Uterus (tissue), 4 donors: ENCODE results near the gene LRRC3B. TPM values are rescaled to one million over a fixed set of nuclear protein-coding genes. Genes with fewer than 3 reads are reported as not detected.

ENCODE experiments used
- DNase-seq, 2 donors: peaks; one replicate each; pipeline ENCODE4 v3.0.0-alpha.2; 2019 to 2020
- H3K27ac ChIP-seq, 2 donors: fragments of 200-600 bp; sonication (generic); 1 replicate in 1 of 2; 2 replicates in 1 of 2; pipeline ENCODE4 v1.5.1; 2016 to 2018
- H3K27me3 ChIP-seq, 2 donors: fragments of 200-600 bp; sonication (generic); one replicate each; pipeline ENCODE4 v1.5.1; 2018 to 2019; ENCODE audit warnings: control low read depth in 1 of 2
- H3K36me3 ChIP-seq, 2 donors: fragments of 200-600 bp; sonication (generic); one replicate each; pipeline ENCODE4 v1.5.1; 2019; ENCODE audit warnings: control low read depth in 1 of 2
- H3K4me1 ChIP-seq, 2 donors: fragments of 200-600 bp; sonication (generic); one replicate each; pipeline ENCODE4 v1.5.1; 2018 to 2019; ENCODE audit warnings: control low read depth in 1 of 2
- H3K4me3 ChIP-seq, 2 donors: fragments of 200-600 bp; sonication (generic); 1 replicate in 1 of 2; 2 replicates in 1 of 2; pipeline ENCODE4 v1.5.1; 2018 to 2019; ENCODE audit warnings: mild to moderate bottlenecking in 1 of 2
- H3K9me3 ChIP-seq, 2 donors: fragments of 200-600 bp; sonication (generic); one replicate each; pipeline ENCODE4 v1.5.1; 2019; ENCODE audit warnings: control low read depth in 1 of 2
- POLR2A ChIP-seq, 2 donors: fragments of 450-650 bp; IDR thresholded peaks; one replicate each; pipeline ENCODE4 v1.6.1; 2016; ENCODE audit warnings: antibody characterized with exemption in 2 of 2, mild to moderate bottlenecking in 1 of 2, moderate library complexity in 1 of 2
- intact Hi-C: fragments of 100-400 bp; cut with DNase I; formaldehyde crosslinking; loops from one replicate; pipeline ENCODE4 v1.15.1; 2023; ENCODE audit warnings: low total_unique reads
- total RNA-seq, 4 donors: library from RNA; depleted of rRNA in 3 of 4; stranded (reverse); fragments of >200 nt in 3 of 4; gene quantifications; one replicate each; pipeline versions ENCODE4 v1.1.0 to v1.2.4, GENCODE V29; 2014 to 2023
- TF ChIP-seq, protein P1 (sequence below), 4 experiments: fragments of 200-600 bp in 2 of 4; fragments of 450-650 bp in 2 of 4; sonication (generic) in 2 of 4; IDR thresholded peaks; one replicate each; pipeline ENCODE4 v1.5.1; 2016 to 2019; ENCODE audit warnings: antibody characterized with exemption in 4 of 4, mild to moderate bottlenecking in 2 of 4, moderate library complexity in 1 of 4
- donor health status: DM: yes; HTN: yes; CAD: no.

LRRC3B gene, protein sequence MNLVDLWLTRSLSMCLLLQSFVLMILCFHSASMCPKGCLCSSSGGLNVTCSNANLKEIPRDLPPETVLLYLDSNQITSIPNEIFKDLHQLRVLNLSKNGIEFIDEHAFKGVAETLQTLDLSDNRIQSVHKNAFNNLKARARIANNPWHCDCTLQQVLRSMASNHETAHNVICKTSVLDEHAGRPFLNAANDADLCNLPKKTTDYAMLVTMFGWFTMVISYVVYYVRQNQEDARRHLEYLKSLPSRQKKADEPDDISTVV
- 10 to 100 TPM in 1 of 4 donors, 1 to 10 TPM in 1, under 1 TPM in 1, not detected in 1; 0.26 to 14.0 (median 1.3) TPM for total RNA-seq

DNA sequence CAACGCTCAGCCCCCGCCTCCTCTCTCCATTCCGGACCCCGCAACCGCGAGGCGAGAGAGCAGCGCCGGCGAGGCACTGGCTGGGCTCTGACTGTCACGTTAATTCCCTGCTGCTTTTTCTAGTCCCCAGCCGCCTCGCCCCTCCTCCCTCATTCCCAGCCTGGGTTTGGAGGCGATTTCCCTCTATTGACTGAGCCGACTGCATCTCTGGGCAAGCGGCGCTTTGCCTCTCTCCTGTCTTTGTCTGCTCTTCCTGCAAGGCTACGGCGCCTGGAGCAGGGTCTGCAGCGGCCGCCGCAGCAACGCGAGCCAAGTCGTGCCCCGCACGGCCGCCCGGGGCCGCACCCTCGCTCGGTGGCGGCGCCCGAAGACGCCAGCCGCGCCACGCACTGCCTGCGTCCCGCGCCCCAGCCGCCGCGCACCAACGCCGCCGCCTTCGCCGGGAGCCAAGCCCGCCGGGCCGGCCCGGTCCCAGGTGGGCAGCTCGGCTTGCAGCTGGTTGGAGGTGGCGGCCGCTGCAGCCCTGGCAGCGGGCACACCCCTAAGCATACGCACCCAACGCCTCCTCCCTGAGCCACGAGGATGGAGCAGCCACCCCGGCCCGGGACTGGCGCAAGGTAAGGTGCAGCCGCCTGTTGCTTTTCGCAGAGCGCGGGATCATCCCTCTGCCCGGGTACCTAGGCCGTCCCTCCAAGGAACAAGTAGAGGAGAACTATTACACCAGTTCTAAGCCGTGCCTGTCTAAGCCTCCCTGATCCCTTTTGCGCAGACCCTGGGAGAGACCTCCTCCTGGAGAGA, at the start of gene LRRC3B:
LRRC3B (plus strand) TSS at position 152 of the 798 bp plus-strand sequence. CDS start 86,901 bp downstream, outside the sequence.
- peaks cover 0 to 3% of the 10 kb centered on the region in 2 donors for H3K4me1 ChIP-seq
- peak within 1 kb of the TSS in 1 of 2 donors; percentile 18 for H3K4me3 ChIP-seq
- TF ChIP-seq, protein P1, sequence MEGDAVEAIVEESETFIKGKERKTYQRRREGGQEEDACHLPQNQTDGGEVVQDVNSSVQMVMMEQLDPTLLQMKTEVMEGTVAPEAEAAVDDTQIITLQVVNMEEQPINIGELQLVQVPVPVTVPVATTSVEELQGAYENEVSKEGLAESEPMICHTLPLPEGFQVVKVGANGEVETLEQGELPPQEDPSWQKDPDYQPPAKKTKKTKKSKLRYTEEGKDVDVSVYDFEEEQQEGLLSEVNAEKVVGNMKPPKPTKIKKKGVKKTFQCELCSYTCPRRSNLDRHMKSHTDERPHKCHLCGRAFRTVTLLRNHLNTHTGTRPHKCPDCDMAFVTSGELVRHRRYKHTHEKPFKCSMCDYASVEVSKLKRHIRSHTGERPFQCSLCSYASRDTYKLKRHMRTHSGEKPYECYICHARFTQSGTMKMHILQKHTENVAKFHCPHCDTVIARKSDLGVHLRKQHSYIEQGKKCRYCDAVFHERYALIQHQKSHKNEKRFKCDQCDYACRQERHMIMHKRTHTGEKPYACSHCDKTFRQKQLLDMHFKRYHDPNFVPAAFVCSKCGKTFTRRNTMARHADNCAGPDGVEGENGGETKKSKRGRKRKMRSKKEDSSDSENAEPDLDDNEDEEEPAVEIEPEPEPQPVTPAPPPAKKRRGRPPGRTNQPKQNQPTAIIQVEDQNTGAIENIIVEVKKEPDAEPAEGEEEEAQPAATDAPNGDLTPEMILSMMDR (IDR thresholded peaks at IDR 0.05), result no peak
- no peak for TF ChIP-seq POLR2A (IDR thresholded peaks at IDR 0.05)
- no peak within 1 kb of the TSS for H3K27ac ChIP-seq
- intact Hi-C loops, result no loop called here
- no peaks in the 10 kb centered on the region for H3K9me3 ChIP-seq
- peaks cover 0 to 11% of the 10 kb centered on the region in 2 donors for H3K27me3 ChIP-seq
- no peak for DNase-seq
- no peaks in the 10 kb centered on the region for H3K36me3 ChIP-seq

DNA sequence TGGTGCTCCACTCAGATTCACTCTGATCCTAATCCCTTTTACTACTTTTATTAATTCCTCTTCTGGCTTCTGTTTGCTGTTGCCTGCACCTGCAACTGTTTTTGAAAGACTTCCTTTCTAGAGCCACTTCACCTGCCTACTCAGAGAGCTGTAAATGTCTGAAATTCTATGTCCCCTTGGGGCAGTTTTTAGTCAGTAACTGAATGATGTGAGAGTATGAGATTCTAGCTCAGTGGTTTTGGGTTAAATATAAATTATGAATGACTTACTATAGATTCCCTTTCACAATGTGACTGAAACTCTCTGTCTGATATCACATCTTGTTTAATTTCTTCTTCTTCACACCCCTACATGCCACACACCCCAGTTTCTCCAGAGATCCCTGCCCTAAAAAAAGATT, 47.8 kb upstream of the LRRC3B start:
- TF ChIP-seq POLR2A (IDR thresholded peaks at IDR 0.05), result no peak
- TF ChIP-seq, protein P1 (IDR thresholded peaks at IDR 0.05), result no peak
- no peaks in the 10 kb centered on the region for H3K36me3 ChIP-seq
- H3K27ac ChIP-seq, result no peak overlapping the region
- DNase-seq, result no peak
- H3K4me3 ChIP-seq, result no peak overlapping the region
- H3K27me3 ChIP-seq, result no peaks in the 10 kb centered on the region
- H3K4me1 ChIP-seq, result no peaks in the 10 kb centered on the region
- no peaks in the 10 kb centered on the region for H3K9me3 ChIP-seq
- intact Hi-C loops, result no loop called here

DNA sequence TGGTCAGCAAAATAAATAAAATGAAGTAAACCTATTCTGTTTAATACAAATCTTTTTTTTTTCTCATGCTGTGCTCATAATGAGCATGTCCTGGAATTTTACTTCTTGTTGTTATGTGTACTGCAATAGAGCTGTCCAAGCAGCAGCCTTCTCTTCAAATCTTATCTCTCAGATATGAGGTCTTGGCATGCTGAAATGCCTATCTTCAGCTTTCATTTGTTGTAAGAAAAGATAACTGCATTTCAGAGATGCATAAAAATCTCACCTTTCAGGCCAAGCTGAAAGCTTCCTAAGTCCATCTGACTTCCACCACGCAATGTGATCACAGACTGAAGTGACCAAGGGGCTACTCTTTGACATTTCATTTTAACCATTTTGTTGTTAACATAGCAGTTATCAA, 43.5 kb upstream of the LRRC3B start:
- intact Hi-C loops, result no loop called here
- Histone ChIP-seq H3K4me3 (no peak overlapping the region), H3K27ac (no peak overlapping the region), H3K9me3 (no peaks in the 10 kb centered on the region), H3K36me3 (no peaks in the 10 kb centered on the region), H3K4me1 (no peaks in the 10 kb centered on the region), H3K27me3 (no peaks in the 10 kb centered on the region)
- no peak for DNase-seq
- TF ChIP-seq, protein P1 (IDR thresholded peaks at IDR 0.05), result no peak
- no peak for TF ChIP-seq POLR2A (IDR thresholded peaks at IDR 0.05)

DNA sequence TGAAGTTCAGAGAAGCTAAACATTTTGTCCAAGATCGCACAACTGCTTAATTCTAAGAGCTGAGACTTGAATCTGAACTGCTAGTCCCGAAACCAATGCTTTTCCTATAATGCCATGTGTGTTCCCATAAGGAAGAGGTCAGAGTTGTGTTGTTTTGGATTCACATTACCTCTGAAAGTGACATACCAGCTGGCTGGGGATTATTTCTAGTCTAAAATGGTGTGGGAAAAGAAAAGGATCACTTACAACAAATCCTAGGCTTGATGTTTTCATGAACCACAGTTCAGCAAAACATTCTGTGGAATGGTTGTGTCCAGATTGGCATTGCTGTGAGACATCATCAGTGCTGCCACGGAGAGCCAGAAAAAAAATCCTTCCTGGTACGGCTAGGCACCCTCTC, 35.0 kb upstream of the LRRC3B start:
- Histone ChIP-seq H3K27ac (no peak overlapping the region), H3K4me3 (no peak overlapping the region), H3K27me3 (no peaks in the 10 kb centered on the region), H3K4me1 (no peaks in the 10 kb centered on the region), H3K9me3 (no peaks in the 10 kb centered on the region), H3K36me3 (no peaks in the 10 kb centered on the region)
- intact Hi-C loops, result no loop called here
- TF ChIP-seq, protein P1 (IDR thresholded peaks at IDR 0.05), result no peak
- DNase-seq, result no peak

DNA sequence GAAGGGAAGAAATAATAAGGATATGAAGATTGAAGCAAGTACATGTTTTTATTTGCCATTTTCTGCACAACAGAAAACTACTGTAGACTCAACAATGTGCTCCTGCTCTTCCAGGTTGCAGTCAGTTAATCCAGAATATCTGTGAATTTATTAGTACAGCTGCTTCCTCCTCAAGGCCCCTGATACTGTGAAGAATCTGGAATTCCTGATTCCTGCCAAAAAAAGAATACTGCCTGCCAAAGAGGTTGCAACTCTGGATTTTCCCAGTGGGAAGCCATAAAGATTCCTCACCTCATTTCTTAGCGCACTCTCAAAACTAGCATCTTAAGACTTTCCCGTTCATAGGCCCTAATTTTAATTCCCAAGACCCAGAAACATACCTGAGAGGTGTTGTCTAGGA, 33.6 kb upstream of the LRRC3B start:
- no peaks in the 10 kb centered on the region for H3K4me1 ChIP-seq
- H3K4me3 ChIP-seq, result no peak overlapping the region
- no peak overlapping the region for H3K27ac ChIP-seq
- TF ChIP-seq, protein P1 (IDR thresholded peaks at IDR 0.05), result no peak
- TF ChIP-seq POLR2A (IDR thresholded peaks at IDR 0.05), result no peak
- no peaks in the 10 kb centered on the region for H3K9me3 ChIP-seq
- DNase-seq, result no peak
- H3K36me3 ChIP-seq, result no peaks in the 10 kb centered on the region
- intact Hi-C loops, result no loop called here
- no peaks in the 10 kb centered on the region for H3K27me3 ChIP-seq
